Adrenal gland (tissue), 12 donors: Measurements from ENCODE around the gene CD200R1. TPM values are rescaled to one million over a fixed set of nuclear protein-coding genes. Genes with fewer than 3 reads are reported as not detected.
A peak's percentile ranks its signal among the peaks of the same experiment; 100 is the strongest.

ENCODE experiments used
- DNase-seq, 7 donors: peaks; one replicate each; pipeline ENCODE4 v3.0.0-alpha.2; 2019 to 2020
- H3K27ac ChIP-seq, 5 donors: fragments of 200-600 bp; sonication (generic) in 4 of 5; 1 replicate in 3 of 5; 2 replicates in 2 of 5; pipeline versions ENCODE4 v1.5.1 to v1.8.0; 2016 to 2020; ENCODE audit warnings: mild to moderate bottlenecking in 1 of 5
- H3K27me3 ChIP-seq: fragments of 200-600 bp; 2 replicates; pipeline ENCODE4 v1.8.0; 2021
- H3K36me3 ChIP-seq, 2 donors: fragments of 200-600 bp; replicated peaks in 1 of 2; 1 replicate in 1 of 2; 2 replicates in 1 of 2; pipeline versions ENCODE4 v1.5.1 to v1.8.0; 2018 to 2022
- H3K4me1 ChIP-seq, 2 donors: fragments of 200-600 bp; replicated peaks in 1 of 2; 1 replicate in 1 of 2; 2 replicates in 1 of 2; pipeline versions ENCODE4 v1.5.1 to v1.8.0; 2018 to 2021
- H3K4me3 ChIP-seq, 4 donors: fragments of 200-600 bp; sonication (generic) in 3 of 4; one replicate each; pipeline ENCODE4 v1.5.1; 2016 to 2018
- H3K9me3 ChIP-seq, 3 donors: fragments of 200-600 bp; sonication (generic) in 1 of 3; replicated peaks in 1 of 3; 1 replicate in 2 of 3; 2 replicates in 1 of 3; pipeline versions ENCODE4 v1.5.1 to v1.8.0; 2016 to 2021
- CTCF ChIP-seq, 6 experiments: fragments of 450-650 bp in 4 of 6; fragments of 200-600 bp in 2 of 6; sonication (generic) in 1 of 6; IDR thresholded peaks; 1 replicate in 5 of 6; 2 replicates in 1 of 6; pipeline versions ENCODE4 v1.5.1 to v1.8.0; 2016 to 2021; ENCODE audit warnings: antibody characterized with exemption in 6 of 6, mild to moderate bottlenecking in 2 of 6, moderate library complexity in 1 of 6
- POLR2A ChIP-seq, 2 donors: fragments of 450-650 bp; IDR thresholded peaks; one replicate each; pipeline ENCODE4 v1.6.1; 2017; ENCODE audit warnings: antibody characterized with exemption in 2 of 2, mild to moderate bottlenecking in 2 of 2, moderate library complexity in 1 of 2
- WGBS, 4 donors: extraction: QIAGEN DNeasy Blood & Tissue Kit in 2 of 4; methylation state at CpG; one replicate each; pipeline versions ENCODE4 v1.1.5 to v1.1.7; 2013 to 2017; 5-methylcytosine and 5-hydroxymethylcytosine counted together
- intact Hi-C, 2 donors: fragments of 100-400 bp; cut with DNase I; formaldehyde crosslinking; loops; one replicate each; pipeline versions ENCODE4 v1.14.1 to v1.15.0; 2022 to 2023
- polyA plus RNA-seq, 3 donors: library from polyadenylated mRNA; stranded (reverse); fragments of 200-250 nt in 2 of 3; fragments of 350-450 nt in 1 of 3; fragmentation: Illumina TruSeq in 1 of 3; extraction: RNeasy Lipid Tissue Mini Kit (QIAGEN cat#74804) in 1 of 3; gene quantifications; one replicate each; pipeline ENCODE4 v1.2.3, GENCODE V29; 2013 to 2014
- total RNA-seq, 9 donors: library from RNA; depleted of rRNA in 4 of 9; stranded (reverse); fragments of >200 nt in 4 of 9; fragments of 120-200 nt in 1 of 9; fragmentation: NEBNext Ultra II Directional in 1 of 9; extraction: Animal tissue kit (Norgen Biotek cat#: 25700) in 1 of 9; gene quantifications; one replicate each; pipeline versions ENCODE4 v1.1.0 to v1.2.4, GENCODE V29; 2013 to 2023
- donor health status: healthy with polysubstance abuse.
- donor health status: Bipolar disorder and iron deficiency.
- donor health status: DM: yes; HTN: yes; CAD: no.
- donor health status: DM: no; HTN: no; CAD: no.
- donor health status: DM: no; HTN: no; CAD: no.
- donor health status: DM: yes; HTN: yes; CAD: no.

Gene CD200R1
- total and polyA plus RNA-seq, 12 donors = 0.24 to 11.0 (median 1.4) TPM

GRCh38 chr3:112982710-112983109 is 7.8 kb upstream of the CD200R1 start:
- no peaks in the 10 kb centered on the region for H3K36me3 ChIP-seq
- no peak for TF ChIP-seq CTCF (IDR thresholded peaks at IDR 0.05)
- TF ChIP-seq POLR2A (IDR thresholded peaks at IDR 0.05) = no peak
- no peaks in the 10 kb centered on the region for H3K4me1 ChIP-seq
- H3K27me3 ChIP-seq = no peaks in the 10 kb centered on the region
- H3K27ac ChIP-seq = no peak overlapping the region
- H3K4me3 ChIP-seq = no peak overlapping the region
- H3K9me3 ChIP-seq = no peaks in the 10 kb centered on the region
- intact Hi-C loops = loop anchor here in 1 of 2 donors (10.0 kb wide), 1 partner anchor 338 kb away; the partner anchor contains the start of gene CCDC80
- DNase-seq = no peak
- 16 to 29% (median 23%) methylated on average over 1 of the region's 1 CpG for WGBS, 4 donors

- 0 to 17% (median 15%) methylated on average over 1 of the region's 1 CpG for WGBS, 4 donors
- DNase-seq = no peak
- H3K36me3 ChIP-seq = no peaks in the 10 kb centered on the region
- TF ChIP-seq CTCF (IDR thresholded peaks at IDR 0.05) (no peak), POLR2A (IDR thresholded peaks at IDR 0.05) (no peak)
- H3K4me3 ChIP-seq = no peak overlapping the region
- no peaks in the 10 kb centered on the region for H3K27me3 ChIP-seq
- H3K27ac ChIP-seq = no peak overlapping the region
- no peaks in the 10 kb centered on the region for H3K9me3 ChIP-seq
- H3K4me1 ChIP-seq = no peaks in the 10 kb centered on the region
- intact Hi-C loops = loop anchor here in 1 of 2 donors (10.0 kb wide), 1 partner anchor 335 kb away; the partner anchor contains the start of gene CCDC80
Observed at GRCh38 chr3:112980080-112980479, 5.2 kb upstream of the CD200R1 start.

GRCh38 chr3:112979244-112979832 is 4.4 kb upstream of the CD200R1 start:
- WGBS, 4 donors = 57 to 72% (median 61%) methylated on average over 1 of the region's 1 CpG
- no peak for DNase-seq
- Histone ChIP-seq H3K4me3 (no peak overlapping the region), H3K9me3 (no peaks in the 10 kb centered on the region), H3K4me1 (no peaks in the 10 kb centered on the region), H3K27ac (no peak overlapping the region), H3K27me3 (no peaks in the 10 kb centered on the region), H3K36me3 (no peaks in the 10 kb centered on the region)
- no peak for TF ChIP-seq POLR2A (IDR thresholded peaks at IDR 0.05)
- TF ChIP-seq CTCF (IDR thresholded peaks at IDR 0.05) = peak; percentile 54 to 76 (median 72)
- intact Hi-C loops = loop anchor here (5.0 to 10.0 kb wide), 2 partner anchors 242 to 245 kb away; no protein-coding TSS in a partner anchor

DNA sequence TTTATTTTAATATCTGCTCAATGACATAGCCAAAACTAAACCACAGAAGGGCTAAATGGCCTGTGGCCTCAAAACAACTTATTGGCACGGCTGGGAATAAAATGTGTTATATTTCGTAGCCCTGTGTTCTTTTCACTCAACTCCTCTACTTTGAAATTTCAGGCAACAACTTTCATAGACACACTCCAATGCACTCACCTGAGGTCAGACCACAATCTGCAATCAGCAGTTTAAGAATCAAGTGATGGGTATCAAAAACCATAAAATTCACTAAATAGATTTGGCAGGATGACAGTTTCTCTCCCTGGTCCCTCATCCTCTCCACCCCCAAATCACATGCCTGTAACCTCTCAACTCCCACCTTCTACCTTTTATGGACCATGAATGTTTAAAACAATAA is 2.0 kb upstream of the CD200R1 start:
- no peak overlapping the region for H3K4me3 ChIP-seq
- H3K36me3 ChIP-seq = no peaks in the 10 kb centered on the region
- TF ChIP-seq POLR2A (IDR thresholded peaks at IDR 0.05) (no peak), CTCF (IDR thresholded peaks at IDR 0.05) (no peak)
- DNase-seq = no peak
- 71 to 84% (median 79%) methylated on average over 2 of the region's 2 CpGs for WGBS, 4 donors
- intact Hi-C loops = loop anchor here (5.0 to 10.0 kb wide), 2 partner anchors 240 to 242 kb away; no protein-coding TSS in a partner anchor
- no peaks in the 10 kb centered on the region for H3K27me3 ChIP-seq
- no peaks in the 10 kb centered on the region for H3K4me1 ChIP-seq
- H3K9me3 ChIP-seq = no peaks in the 10 kb centered on the region
- no peak overlapping the region for H3K27ac ChIP-seq
